ENCODE results near the gene PDCL3.

The PDCL3 gene

GRCh38 chr2:100537918-100538317 is 24.9 kb upstream of the PDCL3 start:
- TF ChIP-seq MAX (IDR thresholded peaks at IDR 0.05) = peak; percentile 49; the same call in 1 of the 2 replicates
- no peak for TF ChIP-seq TEAD4 (IDR thresholded peaks at IDR 0.05)

GRCh38 chr2:100539221-100539620 is 23.6 kb upstream of the PDCL3 start:
- TF ChIP-seq NFIC (IDR thresholded peaks at IDR 0.05) (no peak), TEAD4 (IDR thresholded peaks at IDR 0.05) (no peak), USF1 (IDR thresholded peaks at IDR 0.05) (no peak), TAF1 (IDR thresholded peaks at IDR 0.05; ENCODE audit: low read depth) (no peak), EGR1 (IDR thresholded peaks at IDR 0.05) (no peak)

- TF ChIP-seq FOXM1 (IDR thresholded peaks at IDR 0.05; ENCODE audit: borderline replicate concordance, low read depth) (no peak), CEBPB (IDR thresholded peaks at IDR 0.05) (no peak)
These were observed 21.4 kb upstream of the PDCL3 start for GRCh38 chr2:100541404-100541803.

- TF ChIP-seq REST (IDR thresholded peaks at IDR 0.05; ENCODE audit: low read depth) = no peak
- TF ChIP-seq TEAD4 (IDR thresholded peaks at IDR 0.05) = no peak
- TF ChIP-seq MAX (IDR thresholded peaks at IDR 0.05) = no peak
- no peak for TF ChIP-seq TAF1 (IDR thresholded peaks at IDR 0.05; ENCODE audit: low read depth)
- TF ChIP-seq FOXM1 (IDR thresholded peaks at IDR 0.05; ENCODE audit: borderline replicate concordance, low read depth) = no peak
- no peak for TF ChIP-seq EGR1 (IDR thresholded peaks at IDR 0.05)
- no peak for TF ChIP-seq NFIC (IDR thresholded peaks at IDR 0.05)
- no peak for TF ChIP-seq TCF12 (IDR thresholded peaks at IDR 0.05; ENCODE audit: low read depth)
- no peak for TF ChIP-seq ZBTB7A (IDR thresholded peaks at IDR 0.05; ENCODE audit: low read depth)
- no peak for TF ChIP-seq EP300 (IDR thresholded peaks at IDR 0.05; ENCODE audit: borderline replicate concordance)
- TF ChIP-seq CEBPB (IDR thresholded peaks at IDR 0.05) = no peak
- TF ChIP-seq CREB1 (IDR thresholded peaks at IDR 0.05; ENCODE audit: low read depth) = no peak
These were observed 20.4 kb upstream of the PDCL3 start for GRCh38 chr2:100542418-100542817.

- TF ChIP-seq NFIC (IDR thresholded peaks at IDR 0.05) (no peak), ZBTB7A (IDR thresholded peaks at IDR 0.05; ENCODE audit: low read depth) (no peak), CREB1 (IDR thresholded peaks at IDR 0.05; ENCODE audit: low read depth) (no peak), TCF12 (IDR thresholded peaks at IDR 0.05; ENCODE audit: low read depth) (no peak), FOXM1 (IDR thresholded peaks at IDR 0.05; ENCODE audit: borderline replicate concordance, low read depth) (no peak)
These were observed 17.7 kb upstream of the PDCL3 start for GRCh38 chr2:100544911-100545596.

- TF ChIP-seq TCF12 (IDR thresholded peaks at IDR 0.05; ENCODE audit: low read depth) = no peak
- TF ChIP-seq CREB1 (IDR thresholded peaks at IDR 0.05; ENCODE audit: low read depth) = no peak
- no peak for TF ChIP-seq RAD21 (IDR thresholded peaks at IDR 0.05; ENCODE audit: low read depth)
- TF ChIP-seq TAF1 (IDR thresholded peaks at IDR 0.05; ENCODE audit: low read depth) = no peak
- TF ChIP-seq ZBTB7A (IDR thresholded peaks at IDR 0.05; ENCODE audit: low read depth) = no peak
- no peak for TF ChIP-seq FOXM1 (IDR thresholded peaks at IDR 0.05; ENCODE audit: borderline replicate concordance, low read depth)
These were observed 16.3 kb upstream of the PDCL3 start for GRCh38 chr2:100546469-100546868.

GRCh38 chr2:100548771-100549170 is 14.0 kb upstream of the PDCL3 start:
- TF ChIP-seq REST (IDR thresholded peaks at IDR 0.05; ENCODE audit: low read depth) (no peak), TEAD4 (IDR thresholded peaks at IDR 0.05) (no peak), TCF12 (IDR thresholded peaks at IDR 0.05; ENCODE audit: low read depth) (no peak), NFIC (IDR thresholded peaks at IDR 0.05) (no peak), EGR1 (IDR thresholded peaks at IDR 0.05) (no peak), CEBPB (IDR thresholded peaks at IDR 0.05) (no peak), CREB1 (IDR thresholded peaks at IDR 0.05; ENCODE audit: low read depth) (no peak), YY1 (IDR thresholded peaks at IDR 0.05; ENCODE audit: low read depth) (no peak), RAD21 (IDR thresholded peaks at IDR 0.05; ENCODE audit: low read depth) (no peak), ZBTB7A (IDR thresholded peaks at IDR 0.05; ENCODE audit: low read depth) (no peak)

Measured in Ishikawa (cell line).